ENCODE data around the gene INO80E. TPM values are rescaled to one million over a fixed set of nuclear protein-coding genes. Genes with fewer than 3 reads are reported as not detected.
A peak's percentile ranks its signal among the peaks of the same experiment; 100 is the strongest.

Gene INO80E
- 33.1 and 41.3 TPM in 2 replicates for polyA plus RNA-seq (2011; rRNA removed)
- 42.7 and 42.8 TPM in 2 replicates for polyA plus RNA-seq (2012; cell fraction: cytosol; rRNA removed)
- 37.8 and 46.4 TPM in 2 replicates for polyA plus RNA-seq (2012; cell fraction: nucleus; rRNA removed)
- 85.4 to 94.2 TPM (median 89.0 TPM) in 3 replicates for polyA plus RNA-seq (2017; fragmentation: RNase III; extraction: RNeasy Plus Mini Kit Qiagen cat#74134 plus additional on column Dnase treatment)
- polyA minus RNA-seq (2011; rRNA and poly(A)+ RNA removed) = 11.3 and 12.0 TPM in 2 replicates

- H3K4me1 ChIP-seq = peaks cover 14% of the 10 kb centered on the region
- ATAC-seq (peak; percentile 97 to 98), FAIRE-seq (peak; percentile 7), DNase-seq (ENCODE audit: low read depth in 1 of 2, low spot score in 1 of 2) (peak; percentile 97 to 99)
- POLR2A ChIA-PET = interaction anchor here (0.9 to 1.6 kb wide), 3 partner anchors 23 to 97 kb away, joined by 3 to 4 read pairs (median 3); partner anchors contain the start of genes SEZ6L2 and TAOK2
- CTCF ChIA-PET = interaction anchor here (0.5 to 6.3 kb wide), 6 partner anchors 9 to 148 kb away, joined by 3 to 39 read pairs (median 3); partner anchors contain the start of gene CDIPT
- peak within 1 kb of the TSS; percentile 94 for H3K4me2 ChIP-seq
- no peaks in the 10 kb centered on the region for H3K9me3 ChIP-seq
- peak within 1 kb of the TSS; percentile 89 for H3K4me3 ChIP-seq
- H3K27ac ChIP-seq = peak within 1 kb of the TSS; percentile 94 to 97
- under 1% methylated on average over 37 of the region's 65 CpGs for WGBS (ENCODE audit: missing lambda C conversion rate)
- TF ChIP-seq HOXA7 (CRISPR knock-in tag; IDR thresholded peaks at IDR 0.05) (peak; percentile 63; the same call in 1 of the 2 replicates), ESRRA (IDR thresholded peaks at IDR 0.05; ENCODE audit: borderline replicate concordance, low read length) (no peak), HEYL (CRISPR knock-in tag; IDR thresholded peaks at IDR 0.05) (no peak), FOSB (CRISPR knock-in tag; IDR thresholded peaks at IDR 0.05) (0 out of 2 replicates have a peak, but pooled peaks have one; percentile 22), BHLHE40 (IDR thresholded peaks at IDR 0.05; ENCODE audit: low read depth, low read length) (peak; percentile 56), GATA3 (IDR thresholded peaks at IDR 0.05; ENCODE audit: borderline replicate concordance) (no peak), POLR2A (IDR thresholded peaks at IDR 0.05; ENCODE audit: low read length) (peak; percentile 71), ATOH8 (CRISPR knock-in tag; IDR thresholded peaks at IDR 0.05; ENCODE audit: low read depth) (0 out of 2 replicates have a peak, but pooled peaks have one; percentile 45), SREBF2 (IDR thresholded peaks at IDR 0.05) (no peak), CHD4 (IDR thresholded peaks at IDR 0.05; ENCODE audit: borderline replicate concordance) (peak; percentile 71; the same call in 1 of the 2 replicates), ELK1 (IDR thresholded peaks at IDR 0.05; ENCODE audit: low read depth, low read length) (no peak), PBX3 (IDR thresholded peaks at IDR 0.05) (no peak; the same call in 1 of the 2 replicates), FOXS1 (CRISPR knock-in tag; IDR thresholded peaks at IDR 0.05) (no peak), NPAS2 (CRISPR knock-in tag; IDR thresholded peaks at IDR 0.05; ENCODE audit: borderline replicate concordance) (no peak), KDM1A (IDR thresholded peaks at IDR 0.05; ENCODE audit: low read depth) (peak; percentile 78; the same call in 1 of the 2 replicates), MAZ (IDR thresholded peaks at IDR 0.05; ENCODE audit: borderline replicate concordance, low read depth, low read length) (no peak), NFE2L2 (conservative IDR thresholded peaks at IDR 0.05; ENCODE audit: low read length) (no peak), ZNF302 (CRISPR knock-in tag; IDR thresholded peaks at IDR 0.05) (no peak), ZSCAN20 (CRISPR knock-in tag; IDR thresholded peaks at IDR 0.05) (no peak), ZFP36 (IDR thresholded peaks at IDR 0.05; ENCODE audit: borderline replicate concordance, partially characterized antibody) (no peak), POLR2AphosphoS2 (conservative IDR thresholded peaks at IDR 0.05; ENCODE audit: low read length) (peak; percentile 82; the same call in 1 of the 2 replicates), MAFK (IDR thresholded peaks at IDR 0.05; ENCODE audit: partially characterized antibody) (no peak), KDM5A (IDR thresholded peaks at IDR 0.05) (peak; percentile 74), HMGXB4 (CRISPR knock-in tag; IDR thresholded peaks at IDR 0.05; ENCODE audit: borderline replicate concordance) (no peak), RCOR1 (IDR thresholded peaks at IDR 0.05; ENCODE audit: low read depth, low read length) (no peak), NR3C1 (IDR thresholded peaks at IDR 0.05) (no peak)
- TF ChIP-seq, protein P1, sequence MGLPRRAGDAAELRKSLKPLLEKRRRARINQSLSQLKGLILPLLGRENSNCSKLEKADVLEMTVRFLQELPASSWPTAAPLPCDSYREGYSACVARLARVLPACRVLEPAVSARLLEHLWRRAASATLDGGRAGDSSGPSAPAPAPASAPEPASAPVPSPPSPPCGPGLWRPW (IDR thresholded peaks at IDR 0.05) = no peak
- TF ChIP-seq, protein P2, sequence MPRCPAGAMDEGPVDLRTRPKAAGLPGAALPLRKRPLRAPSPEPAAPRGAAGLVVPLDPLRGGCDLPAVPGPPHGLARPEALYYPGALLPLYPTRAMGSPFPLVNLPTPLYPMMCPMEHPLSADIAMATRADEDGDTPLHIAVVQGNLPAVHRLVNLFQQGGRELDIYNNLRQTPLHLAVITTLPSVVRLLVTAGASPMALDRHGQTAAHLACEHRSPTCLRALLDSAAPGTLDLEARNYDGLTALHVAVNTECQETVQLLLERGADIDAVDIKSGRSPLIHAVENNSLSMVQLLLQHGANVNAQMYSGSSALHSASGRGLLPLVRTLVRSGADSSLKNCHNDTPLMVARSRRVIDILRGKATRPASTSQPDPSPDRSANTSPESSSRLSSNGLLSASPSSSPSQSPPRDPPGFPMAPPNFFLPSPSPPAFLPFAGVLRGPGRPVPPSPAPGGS (IDR thresholded peaks at IDR 0.05) = peak; percentile 47; the same call in 1 of the 3 replicates
- TF ChIP-seq, protein P3, sequence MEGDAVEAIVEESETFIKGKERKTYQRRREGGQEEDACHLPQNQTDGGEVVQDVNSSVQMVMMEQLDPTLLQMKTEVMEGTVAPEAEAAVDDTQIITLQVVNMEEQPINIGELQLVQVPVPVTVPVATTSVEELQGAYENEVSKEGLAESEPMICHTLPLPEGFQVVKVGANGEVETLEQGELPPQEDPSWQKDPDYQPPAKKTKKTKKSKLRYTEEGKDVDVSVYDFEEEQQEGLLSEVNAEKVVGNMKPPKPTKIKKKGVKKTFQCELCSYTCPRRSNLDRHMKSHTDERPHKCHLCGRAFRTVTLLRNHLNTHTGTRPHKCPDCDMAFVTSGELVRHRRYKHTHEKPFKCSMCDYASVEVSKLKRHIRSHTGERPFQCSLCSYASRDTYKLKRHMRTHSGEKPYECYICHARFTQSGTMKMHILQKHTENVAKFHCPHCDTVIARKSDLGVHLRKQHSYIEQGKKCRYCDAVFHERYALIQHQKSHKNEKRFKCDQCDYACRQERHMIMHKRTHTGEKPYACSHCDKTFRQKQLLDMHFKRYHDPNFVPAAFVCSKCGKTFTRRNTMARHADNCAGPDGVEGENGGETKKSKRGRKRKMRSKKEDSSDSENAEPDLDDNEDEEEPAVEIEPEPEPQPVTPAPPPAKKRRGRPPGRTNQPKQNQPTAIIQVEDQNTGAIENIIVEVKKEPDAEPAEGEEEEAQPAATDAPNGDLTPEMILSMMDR (IDR thresholded peaks at IDR 0.05) = no peak
Measured at GRCh38 chr16:29995911-29996765, at the start of gene INO80E. TSS of gene INO80E (plus strand) at chr16:29996241. CDS start at chr16:29996311, 70 bp downstream.

All from A549 (cell line).